Lower leg skin (tissue), 4 donors: ENCODE results near the gene IL2RA. TPM values are rescaled to one million over a fixed set of nuclear protein-coding genes. Genes with fewer than 3 reads are reported as not detected.
A peak's percentile ranks its signal among the peaks of the same experiment; 100 is the strongest.
"Not testable (repeated sequence)": the region's sequence is repeated elsewhere in the genome, so short reads cannot be mapped to it uniquely, and the experiment has no call there.

Experiments used
- DNase-seq, 2 donors: peaks; one replicate each; pipeline ENCODE4 v3.0.0-alpha.2; 2019; ENCODE audit warnings: low spot score in 2 of 2
- H3K4me3 ChIP-seq: fragments of 200-600 bp; sonication (generic); 2 replicates; pipeline ENCODE4 v1.5.1; 2017; ENCODE audit warnings: mild to moderate bottlenecking, low read depth; ENCODE audit not compliant: poor library complexity, severe bottlenecking
- POLR2A ChIP-seq, 2 donors: fragments of 450-650 bp; IDR thresholded peaks; one replicate each; pipeline ENCODE4 v1.6.1; 2016 to 2017; ENCODE audit warnings: antibody characterized with exemption in 2 of 2, mild to moderate bottlenecking in 1 of 2, moderate library complexity in 1 of 2
- WGBS, 2 donors: methylation state at CpG; one replicate each; pipeline ENCODE4 v1.1.5; 2018; 5-methylcytosine and 5-hydroxymethylcytosine counted together
- intact Hi-C: fragments of 100-400 bp; cut with DNase I; formaldehyde crosslinking; loops from one replicate; pipeline ENCODE4 v1.15.0; 2023; ENCODE audit warnings: low total_unique reads
- total RNA-seq, 4 donors: library from RNA; depleted of rRNA; stranded (reverse); fragments of >200 nt; gene quantifications; one replicate each; pipeline ENCODE4 v1.1.0, GENCODE V29; 2016
- TF ChIP-seq, protein P1 (sequence below), 3 donors: fragments of 450-650 bp; IDR thresholded peaks; one replicate each; pipeline ENCODE4 v1.5.1; 2016; ENCODE audit warnings: antibody characterized with exemption in 3 of 3, mild to moderate bottlenecking in 3 of 3, moderate library complexity in 2 of 3

IL2RA gene
- total RNA-seq, 4 donors from 2014 or later: 0.10 to 1.3 TPM; not detected in 2

DNA sequence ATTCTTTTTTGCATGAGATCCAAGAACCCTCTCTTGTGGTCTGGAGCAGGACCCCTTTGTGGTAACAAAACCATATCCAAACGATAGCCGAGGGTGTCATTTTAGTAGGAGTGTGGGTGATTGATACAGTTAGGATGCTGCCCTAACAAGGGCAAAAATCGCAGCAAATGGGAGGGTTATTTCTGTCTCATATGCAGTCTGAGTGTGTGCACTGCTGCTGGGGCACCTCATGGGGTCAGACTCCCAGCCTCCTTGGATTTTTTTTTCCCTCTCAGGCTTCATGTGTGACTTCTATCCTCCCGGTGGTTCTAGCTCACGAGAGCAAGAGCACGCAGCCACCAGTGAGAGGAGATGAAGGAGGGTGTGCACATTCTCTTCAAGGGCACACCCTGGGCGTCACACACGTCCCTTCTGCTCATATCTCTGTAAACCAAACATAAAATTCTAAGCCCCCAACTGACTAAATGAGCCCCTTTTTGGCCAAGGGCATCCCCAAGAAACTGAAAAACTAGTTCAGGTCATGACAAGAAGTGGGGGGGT is 56.2 kb downstream of the IL2RA start:
- DNase-seq: peak in 1 of 2 donors; percentile 48
- 79 to 82% methylated on average over 8 of the region's 8 CpGs for WGBS, 2 donors
- intact Hi-C loops: no loop called here
- no peak overlapping the region for H3K4me3 ChIP-seq
- TF ChIP-seq POLR2A (IDR thresholded peaks at IDR 0.05): no peak
- TF ChIP-seq, protein P1, sequence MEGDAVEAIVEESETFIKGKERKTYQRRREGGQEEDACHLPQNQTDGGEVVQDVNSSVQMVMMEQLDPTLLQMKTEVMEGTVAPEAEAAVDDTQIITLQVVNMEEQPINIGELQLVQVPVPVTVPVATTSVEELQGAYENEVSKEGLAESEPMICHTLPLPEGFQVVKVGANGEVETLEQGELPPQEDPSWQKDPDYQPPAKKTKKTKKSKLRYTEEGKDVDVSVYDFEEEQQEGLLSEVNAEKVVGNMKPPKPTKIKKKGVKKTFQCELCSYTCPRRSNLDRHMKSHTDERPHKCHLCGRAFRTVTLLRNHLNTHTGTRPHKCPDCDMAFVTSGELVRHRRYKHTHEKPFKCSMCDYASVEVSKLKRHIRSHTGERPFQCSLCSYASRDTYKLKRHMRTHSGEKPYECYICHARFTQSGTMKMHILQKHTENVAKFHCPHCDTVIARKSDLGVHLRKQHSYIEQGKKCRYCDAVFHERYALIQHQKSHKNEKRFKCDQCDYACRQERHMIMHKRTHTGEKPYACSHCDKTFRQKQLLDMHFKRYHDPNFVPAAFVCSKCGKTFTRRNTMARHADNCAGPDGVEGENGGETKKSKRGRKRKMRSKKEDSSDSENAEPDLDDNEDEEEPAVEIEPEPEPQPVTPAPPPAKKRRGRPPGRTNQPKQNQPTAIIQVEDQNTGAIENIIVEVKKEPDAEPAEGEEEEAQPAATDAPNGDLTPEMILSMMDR (IDR thresholded peaks at IDR 0.05): no peak

DNA sequence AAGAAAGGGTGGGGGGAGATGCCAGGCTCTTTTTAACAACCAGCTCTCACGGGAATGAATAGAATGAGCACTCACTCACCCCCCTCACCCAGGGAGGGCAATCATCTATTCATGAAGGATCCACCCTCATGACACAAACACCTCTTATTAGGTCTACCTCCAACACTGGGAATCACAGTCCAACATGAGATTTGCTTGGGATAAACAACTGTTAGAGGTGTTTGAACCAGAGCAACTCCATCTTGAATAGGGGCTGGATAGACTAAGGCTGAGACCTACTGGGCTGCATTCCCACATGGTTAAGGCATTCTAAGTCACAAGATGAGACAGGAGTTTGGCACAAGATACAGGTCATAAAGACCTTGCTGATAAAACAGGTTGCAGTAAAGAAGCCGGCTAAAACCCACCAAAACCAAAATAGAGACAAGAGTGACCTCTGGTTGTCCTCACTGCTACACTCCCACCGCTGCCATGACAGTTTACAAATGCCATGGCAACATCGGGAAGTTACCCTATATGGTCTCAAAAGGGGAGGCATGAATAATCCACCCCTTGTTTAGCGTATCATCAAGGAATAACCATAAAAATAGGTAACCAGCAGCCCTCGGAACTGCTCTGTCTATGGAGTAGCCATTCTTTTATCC is 56.9 kb downstream of the IL2RA start:
- intact Hi-C loops, H3K4me3 ChIP-seq: not testable (repeated sequence)
- 71 to 79% methylated on average over 6 of the region's 6 CpGs for WGBS, 2 donors
- peak in 1 of 2 donors; percentile 21 for DNase-seq

- intact Hi-C loops: no loop called here
- no peak overlapping the region for H3K4me3 ChIP-seq
Observed at GRCh38 chr10:6002809-6003510, 59.2 kb downstream of the IL2RA start.

DNA sequence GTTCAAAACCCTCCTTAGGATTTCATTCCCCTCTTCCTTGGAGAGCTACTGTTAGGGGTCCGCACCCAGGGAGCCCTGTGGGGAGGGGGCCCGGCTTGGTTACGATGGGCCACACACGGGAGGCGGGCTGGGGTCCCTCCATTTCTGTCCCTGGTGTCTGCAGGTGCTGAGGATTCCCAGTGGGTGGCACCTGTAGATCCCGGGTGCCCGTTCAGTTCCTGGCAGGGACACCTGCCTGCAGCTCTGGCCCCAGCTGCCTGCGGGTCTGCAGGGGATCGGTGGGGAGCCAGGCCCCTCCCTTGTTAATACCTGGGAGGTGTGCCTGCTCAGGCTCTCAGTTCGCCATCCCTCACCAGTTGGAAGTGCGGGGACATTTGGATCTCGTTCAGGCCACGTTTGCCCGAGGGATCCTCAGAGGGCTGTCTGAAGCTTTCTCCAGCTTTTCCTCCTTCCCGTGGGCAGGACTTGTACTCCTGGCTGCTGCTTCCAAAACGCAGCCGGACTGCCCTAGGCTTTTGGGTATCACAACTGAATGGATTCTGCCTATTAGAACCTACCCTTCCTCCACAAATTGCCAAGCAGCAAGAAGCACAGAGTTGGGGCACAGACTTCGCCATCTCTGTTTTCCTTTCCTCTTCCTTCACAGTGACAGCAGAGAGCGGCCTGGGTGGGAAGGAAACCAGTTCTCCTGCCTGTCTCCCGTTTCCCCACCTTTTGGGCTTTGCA is 62.6 kb downstream of the IL2RA start:
- WGBS, 2 donors: 46 to 49% methylated on average over 17 to 20 of the region's 20 CpGs
- intact Hi-C loops: no loop called here
- H3K4me3 ChIP-seq: no peak overlapping the region
- TF ChIP-seq, protein P1 (IDR thresholded peaks at IDR 0.05): no peak
- DNase-seq: peak in 1 of 2 donors; percentile 68

More at GRCh38 chr10:6002809-6003510, 59.2 kb downstream of the IL2RA start:
- peak in 1 of 2 donors; percentile 59 for DNase-seq
- TF ChIP-seq, protein P1 (IDR thresholded peaks at IDR 0.05): no peak
- TF ChIP-seq POLR2A (IDR thresholded peaks at IDR 0.05): no peak
- WGBS, 2 donors: 76 to 82% methylated on average over 12 of the region's 12 CpGs

DNA sequence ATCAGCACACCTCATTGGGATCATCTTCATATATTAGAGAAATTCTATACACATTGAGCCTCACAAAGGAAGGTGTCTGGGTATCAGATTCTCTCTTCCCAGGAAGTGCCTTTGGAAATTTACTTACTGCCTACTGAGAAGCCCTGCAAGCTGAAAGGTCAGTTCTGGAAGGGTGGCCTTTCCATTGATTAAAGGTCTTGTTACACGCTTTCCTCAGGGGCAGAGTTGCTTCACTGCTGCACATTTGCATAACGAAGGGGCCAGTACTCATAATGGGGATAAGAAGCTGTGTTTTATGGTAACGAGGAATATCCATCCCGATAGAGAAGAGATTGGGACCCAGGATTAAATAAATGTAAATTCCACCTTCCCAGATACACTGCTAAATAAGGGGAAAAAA is 65.5 kb downstream of the IL2RA start:
- no peak overlapping the region for H3K4me3 ChIP-seq
- no peak for TF ChIP-seq POLR2A (IDR thresholded peaks at IDR 0.05)
- TF ChIP-seq, protein P1 (IDR thresholded peaks at IDR 0.05): no peak
- 86 to 88% methylated on average over 4 of the region's 4 CpGs for WGBS, 2 donors
- DNase-seq: no peak
- intact Hi-C loops: no loop called here

- DNase-seq: no peak
- TF ChIP-seq, protein P1 (IDR thresholded peaks at IDR 0.05): no peak
- no peak for TF ChIP-seq POLR2A (IDR thresholded peaks at IDR 0.05)
- H3K4me3 ChIP-seq: no peak overlapping the region
- intact Hi-C loops: no loop called here
- 87 to 94% methylated on average over 1 of the region's 1 CpG for WGBS, 2 donors
Observed at GRCh38 chr10:5992398-5992797, 69.8 kb downstream of the IL2RA start.
